WTC11 (cell line): ENCODE measurements around the gene EFCAB14. TPM values are rescaled to one million over a fixed set of nuclear protein-coding genes. Genes with fewer than 3 reads are reported as not detected.

Source experiments
- ATAC-seq: fragments of 200-7000 bp; cut with Tn5 transposase; 2 replicates; pipeline ENCODE4 v1.10.0; 2021; ENCODE audit warnings: mild to moderate bottlenecking, moderate library complexity
- CTCF ChIA-PET: fragments of 300-600 bp; sonication (Branson Sonifier 250); formaldehyde crosslinking; loops from one replicate; lab custom pipeline; 2021; ENCODE audit warnings: antibody characterized with exemption; lab: Charles Lee
- POLR2A ChIA-PET: fragments of 350-600 bp; sonication (Branson Sonifier 250); formaldehyde crosslinking; loops from one replicate; lab custom pipeline; 2021; ENCODE audit warnings: antibody characterized with exemption; lab: Charles Lee
- DNase-seq: peaks from one replicate; pipeline ENCODE4 v3.0.0; 2021; ENCODE audit warnings: low spot score
- H3K27ac Mint-ChIP-seq: 2 replicates; pipeline ENCODE4 v1.8.0; 2021; ENCODE audit warnings: mixed read lengths
- H3K27me3 Mint-ChIP-seq: 2 replicates; pipeline ENCODE4 v1.8.0; 2021; ENCODE audit warnings: low read depth, mild to moderate bottlenecking, moderate library complexity, mixed read lengths
- H3K36me3 Mint-ChIP-seq: 2 replicates; pipeline ENCODE4 v1.8.0; 2021; ENCODE audit warnings: mixed read lengths
- H3K4me1 Mint-ChIP-seq: 2 replicates; pipeline ENCODE4 v1.8.0; 2022; ENCODE audit warnings: mixed read lengths
- H3K4me3 Mint-ChIP-seq: 2 replicates; pipeline ENCODE4 v1.8.0; 2021; ENCODE audit warnings: mild to moderate bottlenecking, moderate library complexity, mixed read lengths
- H3K9me3 Mint-ChIP-seq: 2 replicates; pipeline ENCODE4 v1.8.0; 2021; ENCODE audit warnings: mixed read lengths
- ATF1 ChIP-seq: sonication (generic); formaldehyde crosslinking; IDR thresholded peaks from 2 replicates; pipeline ENCODE4 v1.8.1; 2023; ENCODE audit warnings: mild to moderate bottlenecking, moderate library complexity, missing genetic modification reagents
- CBFB ChIP-seq: sonication (generic); formaldehyde crosslinking; IDR thresholded peaks from 2 replicates; pipeline ENCODE4 v1.8.1; 2022; ENCODE audit warnings: mild to moderate bottlenecking, low read depth, missing genetic modification reagents
- TCF7 ChIP-seq: sonication (generic); formaldehyde crosslinking; IDR thresholded peaks from 2 replicates; pipeline ENCODE4 v1.8.0; 2022; ENCODE audit warnings: mild to moderate bottlenecking, low read depth, missing genetic modification reagents, moderate library complexity
- ZNF232 ChIP-seq: sonication (generic); formaldehyde crosslinking; IDR thresholded peaks from 2 replicates; pipeline ENCODE4 v1.8.0; 2022; ENCODE audit warnings: mild to moderate bottlenecking, missing genetic modification reagents
- ZNF671 ChIP-seq: fragments of 250-450 bp; sonication (Bioruptor Pico); IDR thresholded peaks from 2 replicates; pipeline ENCODE4 v1.8.0; 2021; ENCODE audit warnings: mild to moderate bottlenecking
- total RNA-seq: library from RNA; stranded (reverse); gene quantifications from 3 replicates; pipeline ENCODE4 v1.2.3, GENCODE V29; 2021
- TF ChIP-seq, protein P1 (sequence below): fragments of 200-600 bp; IDR thresholded peaks from 2 replicates; pipeline ENCODE4 v1.8.0; 2022; ENCODE audit warnings: antibody characterized with exemption
- TF ChIP-seq, protein P2 (sequence below): sonication (generic); formaldehyde crosslinking; IDR thresholded peaks from 2 replicates; pipeline ENCODE4 v1.8.0; 2022; ENCODE audit warnings: mild to moderate bottlenecking, missing genetic modification reagents
- TF ChIP-seq, protein P3 (sequence below): sonication (generic); formaldehyde crosslinking; IDR thresholded peaks from 2 replicates; pipeline ENCODE4 v1.8.0; 2022; ENCODE audit warnings: mild to moderate bottlenecking, missing genetic modification reagents
- TF ChIP-seq, protein P4 (sequence below): sonication (generic); formaldehyde crosslinking; IDR thresholded peaks from 2 replicates; pipeline ENCODE4 v1.8.0; 2022; ENCODE audit warnings: missing genetic modification reagents
- TF ChIP-seq, protein P5 (sequence below): sonication (generic); formaldehyde crosslinking; IDR thresholded peaks from 2 replicates; pipeline ENCODE4 v1.8.1; 2023; ENCODE audit warnings: mild to moderate bottlenecking, missing genetic modification reagents
- TF ChIP-seq, protein P6 (sequence below): sonication (generic); formaldehyde crosslinking; IDR thresholded peaks from 2 replicates; pipeline ENCODE4 v1.8.1; 2022; ENCODE audit warnings: mild to moderate bottlenecking, missing genetic modification reagents, moderate library complexity, borderline replicate concordance

Gene EFCAB14
- total RNA-seq, 1 experiment from 2014 or later, result 46.2 TPM

DNA sequence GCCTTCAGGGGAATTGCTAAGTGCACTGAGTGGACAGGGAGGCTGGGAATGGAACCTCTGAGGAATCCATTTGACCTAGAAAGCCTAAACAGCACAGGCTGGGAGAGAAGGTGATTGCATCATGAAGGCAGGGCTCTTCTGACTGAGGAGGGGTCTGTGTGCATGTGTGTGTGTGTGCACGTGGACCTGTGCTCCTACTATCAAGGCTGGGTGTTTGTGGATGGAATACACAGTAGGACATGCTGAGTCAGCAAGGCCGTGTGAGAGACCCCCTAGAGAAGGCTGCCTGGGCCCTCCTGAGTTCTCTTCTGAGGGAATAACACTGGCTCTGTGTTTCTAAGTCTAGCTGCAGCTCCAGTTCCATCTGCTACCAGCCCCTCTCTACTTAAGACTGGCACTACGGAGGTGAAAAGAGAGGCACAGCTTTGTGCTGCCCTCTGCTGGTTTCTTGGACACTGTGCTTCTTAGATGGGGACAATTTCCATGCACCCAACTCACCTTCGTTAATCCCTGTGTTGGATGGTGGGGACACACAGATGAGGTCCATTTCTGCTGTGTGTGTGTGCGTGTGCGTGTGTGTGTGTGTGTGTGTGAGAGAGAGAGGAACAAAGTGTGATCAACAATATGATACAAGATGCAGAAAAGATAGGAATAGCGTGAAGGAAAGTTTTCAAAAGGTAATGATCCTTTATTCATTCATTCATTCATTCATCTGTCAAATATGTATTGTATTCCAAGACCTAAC lies 6.2 kb upstream of the EFCAB14 start (continued):
- TF ChIP-seq, protein P1, sequence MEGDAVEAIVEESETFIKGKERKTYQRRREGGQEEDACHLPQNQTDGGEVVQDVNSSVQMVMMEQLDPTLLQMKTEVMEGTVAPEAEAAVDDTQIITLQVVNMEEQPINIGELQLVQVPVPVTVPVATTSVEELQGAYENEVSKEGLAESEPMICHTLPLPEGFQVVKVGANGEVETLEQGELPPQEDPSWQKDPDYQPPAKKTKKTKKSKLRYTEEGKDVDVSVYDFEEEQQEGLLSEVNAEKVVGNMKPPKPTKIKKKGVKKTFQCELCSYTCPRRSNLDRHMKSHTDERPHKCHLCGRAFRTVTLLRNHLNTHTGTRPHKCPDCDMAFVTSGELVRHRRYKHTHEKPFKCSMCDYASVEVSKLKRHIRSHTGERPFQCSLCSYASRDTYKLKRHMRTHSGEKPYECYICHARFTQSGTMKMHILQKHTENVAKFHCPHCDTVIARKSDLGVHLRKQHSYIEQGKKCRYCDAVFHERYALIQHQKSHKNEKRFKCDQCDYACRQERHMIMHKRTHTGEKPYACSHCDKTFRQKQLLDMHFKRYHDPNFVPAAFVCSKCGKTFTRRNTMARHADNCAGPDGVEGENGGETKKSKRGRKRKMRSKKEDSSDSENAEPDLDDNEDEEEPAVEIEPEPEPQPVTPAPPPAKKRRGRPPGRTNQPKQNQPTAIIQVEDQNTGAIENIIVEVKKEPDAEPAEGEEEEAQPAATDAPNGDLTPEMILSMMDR, result peak; percentile 53
- TF ChIP-seq, protein P2, sequence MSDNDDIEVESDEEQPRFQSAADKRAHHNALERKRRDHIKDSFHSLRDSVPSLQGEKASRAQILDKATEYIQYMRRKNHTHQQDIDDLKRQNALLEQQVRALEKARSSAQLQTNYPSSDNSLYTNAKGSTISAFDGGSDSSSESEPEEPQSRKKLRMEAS (CRISPR knock-in tag), result no peak
- TF ChIP-seq, protein P3, sequence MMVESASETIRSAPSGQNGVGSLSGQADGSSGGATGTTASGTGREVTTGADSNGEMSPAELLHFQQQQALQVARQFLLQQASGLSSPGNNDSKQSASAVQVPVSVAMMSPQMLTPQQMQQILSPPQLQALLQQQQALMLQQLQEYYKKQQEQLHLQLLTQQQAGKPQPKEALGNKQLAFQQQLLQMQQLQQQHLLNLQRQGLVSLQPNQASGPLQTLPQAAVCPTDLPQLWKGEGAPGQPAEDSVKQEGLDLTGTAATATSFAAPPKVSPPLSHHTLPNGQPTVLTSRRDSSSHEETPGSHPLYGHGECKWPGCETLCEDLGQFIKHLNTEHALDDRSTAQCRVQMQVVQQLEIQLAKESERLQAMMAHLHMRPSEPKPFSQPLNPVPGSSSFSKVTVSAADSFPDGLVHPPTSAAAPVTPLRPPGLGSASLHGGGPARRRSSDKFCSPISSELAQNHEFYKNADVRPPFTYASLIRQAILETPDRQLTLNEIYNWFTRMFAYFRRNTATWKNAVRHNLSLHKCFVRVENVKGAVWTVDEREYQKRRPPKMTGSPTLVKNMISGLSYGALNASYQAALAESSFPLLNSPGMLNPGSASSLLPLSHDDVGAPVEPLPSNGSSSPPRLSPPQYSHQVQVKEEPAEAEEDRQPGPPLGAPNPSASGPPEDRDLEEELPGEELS (CRISPR knock-in tag), result no peak

DNA sequence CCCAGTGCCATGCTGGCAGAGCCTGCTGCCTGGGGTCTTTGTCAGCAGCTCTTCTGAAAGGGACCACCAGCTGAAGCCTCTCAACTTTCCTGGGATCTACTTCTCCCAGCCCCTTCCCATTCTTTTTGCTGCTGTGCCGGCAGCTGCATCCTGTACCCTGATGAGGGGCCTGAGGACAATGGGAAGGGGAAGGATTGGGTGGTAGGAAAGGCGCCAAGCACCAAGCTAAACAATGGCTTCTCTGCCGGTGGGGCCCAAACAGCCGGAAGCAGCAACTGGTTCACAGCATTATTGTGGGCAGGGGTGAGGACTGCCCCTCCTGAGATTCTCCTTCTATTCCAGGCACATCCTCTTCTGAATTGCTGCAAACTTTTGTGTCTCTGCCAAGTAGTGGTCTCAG lies 5.0 kb upstream of the EFCAB14 start:
- DNase-seq, result no peak
- TF ChIP-seq ZNF232 (CRISPR knock-in tag) (no peak), TCF7 (CRISPR knock-in tag) (no peak)
- TF ChIP-seq, all 79 proteins: peak for 0
- Mint-ChIP-seq H3K27ac (no peak overlapping the region), H3K4me3 (no peak overlapping the region), H3K4me1 (peaks cover 21% of the 10 kb centered on the region), H3K9me3 (peaks cover 13% of the 10 kb centered on the region), H3K36me3 (no peaks in the 10 kb centered on the region), H3K27me3 (peaks cover 2% of the 10 kb centered on the region; the same call in 1 of the 2 replicates)
- ATAC-seq, result no peak
- CTCF ChIA-PET, result interaction anchor here (0.9 to 2.4 kb wide), 8 partner anchors 34 to 296 kb away, joined by 3 to 21 read pairs (median 7); no protein-coding TSS in a partner anchor
- POLR2A ChIA-PET, result no interaction called here

DNA sequence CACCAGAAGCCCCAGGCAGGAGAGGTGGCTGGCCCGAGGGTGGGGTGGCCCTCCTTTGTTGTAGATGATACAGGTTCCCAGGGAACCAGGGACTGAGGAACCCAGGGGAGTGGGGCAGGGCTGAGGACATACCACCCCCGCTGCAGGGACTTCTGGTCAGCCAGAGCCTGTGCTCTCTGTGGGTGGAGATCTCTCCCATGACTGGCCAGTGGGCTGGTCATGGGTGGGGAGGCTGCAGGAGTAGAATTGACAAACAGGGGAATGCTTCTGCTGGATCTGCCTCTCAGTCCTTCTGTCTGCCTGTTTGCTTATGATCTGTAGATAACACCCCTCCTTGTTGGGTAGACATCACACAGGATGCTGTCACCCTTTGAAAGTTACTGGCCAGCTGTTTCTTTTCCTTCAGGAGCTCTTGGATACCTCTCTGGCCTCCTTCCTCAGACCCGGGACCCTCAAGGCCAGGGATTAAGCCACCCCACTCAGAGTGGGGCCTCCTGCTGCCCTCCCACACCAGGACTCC lies 2.8 kb upstream of the EFCAB14 start:
- TF ChIP-seq ZNF671 (no peak), TCF7 (CRISPR knock-in tag) (no peak), CBFB (CRISPR knock-in tag) (no peak), ATF1 (no peak)
- TF ChIP-seq, protein P4, sequence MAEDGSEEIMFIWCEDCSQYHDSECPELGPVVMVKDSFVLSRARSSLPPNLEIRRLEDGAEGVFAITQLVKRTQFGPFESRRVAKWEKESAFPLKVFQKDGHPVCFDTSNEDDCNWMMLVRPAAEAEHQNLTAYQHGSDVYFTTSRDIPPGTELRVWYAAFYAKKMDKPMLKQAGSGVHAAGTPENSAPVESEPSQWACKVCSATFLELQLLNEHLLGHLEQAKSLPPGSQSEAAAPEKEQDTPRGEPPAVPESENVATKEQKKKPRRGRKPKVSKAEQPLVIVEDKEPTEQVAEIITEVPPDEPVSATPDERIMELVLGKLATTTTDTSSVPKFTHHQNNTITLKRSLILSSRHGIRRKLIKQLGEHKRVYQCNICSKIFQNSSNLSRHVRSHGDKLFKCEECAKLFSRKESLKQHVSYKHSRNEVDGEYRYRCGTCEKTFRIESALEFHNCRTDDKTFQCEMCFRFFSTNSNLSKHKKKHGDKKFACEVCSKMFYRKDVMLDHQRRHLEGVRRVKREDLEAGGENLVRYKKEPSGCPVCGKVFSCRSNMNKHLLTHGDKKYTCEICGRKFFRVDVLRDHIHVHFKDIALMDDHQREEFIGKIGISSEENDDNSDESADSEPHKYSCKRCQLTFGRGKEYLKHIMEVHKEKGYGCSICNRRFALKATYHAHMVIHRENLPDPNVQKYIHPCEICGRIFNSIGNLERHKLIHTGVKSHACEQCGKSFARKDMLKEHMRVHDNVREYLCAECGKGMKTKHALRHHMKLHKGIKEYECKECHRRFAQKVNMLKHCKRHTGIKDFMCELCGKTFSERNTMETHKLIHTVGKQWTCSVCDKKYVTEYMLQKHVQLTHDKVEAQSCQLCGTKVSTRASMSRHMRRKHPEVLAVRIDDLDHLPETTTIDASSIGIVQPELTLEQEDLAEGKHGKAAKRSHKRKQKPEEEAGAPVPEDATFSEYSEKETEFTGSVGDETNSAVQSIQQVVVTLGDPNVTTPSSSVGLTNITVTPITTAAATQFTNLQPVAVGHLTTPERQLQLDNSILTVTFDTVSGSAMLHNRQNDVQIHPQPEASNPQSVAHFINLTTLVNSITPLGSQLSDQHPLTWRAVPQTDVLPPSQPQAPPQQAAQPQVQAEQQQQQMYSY (CRISPR knock-in tag), result no peak
- TF ChIP-seq, protein P5, sequence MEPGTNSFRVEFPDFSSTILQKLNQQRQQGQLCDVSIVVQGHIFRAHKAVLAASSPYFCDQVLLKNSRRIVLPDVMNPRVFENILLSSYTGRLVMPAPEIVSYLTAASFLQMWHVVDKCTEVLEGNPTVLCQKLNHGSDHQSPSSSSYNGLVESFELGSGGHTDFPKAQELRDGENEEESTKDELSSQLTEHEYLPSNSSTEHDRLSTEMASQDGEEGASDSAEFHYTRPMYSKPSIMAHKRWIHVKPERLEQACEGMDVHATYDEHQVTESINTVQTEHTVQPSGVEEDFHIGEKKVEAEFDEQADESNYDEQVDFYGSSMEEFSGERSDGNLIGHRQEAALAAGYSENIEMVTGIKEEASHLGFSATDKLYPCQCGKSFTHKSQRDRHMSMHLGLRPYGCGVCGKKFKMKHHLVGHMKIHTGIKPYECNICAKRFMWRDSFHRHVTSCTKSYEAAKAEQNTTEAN (CRISPR knock-in tag), result no peak
- TF ChIP-seq, protein P6, sequence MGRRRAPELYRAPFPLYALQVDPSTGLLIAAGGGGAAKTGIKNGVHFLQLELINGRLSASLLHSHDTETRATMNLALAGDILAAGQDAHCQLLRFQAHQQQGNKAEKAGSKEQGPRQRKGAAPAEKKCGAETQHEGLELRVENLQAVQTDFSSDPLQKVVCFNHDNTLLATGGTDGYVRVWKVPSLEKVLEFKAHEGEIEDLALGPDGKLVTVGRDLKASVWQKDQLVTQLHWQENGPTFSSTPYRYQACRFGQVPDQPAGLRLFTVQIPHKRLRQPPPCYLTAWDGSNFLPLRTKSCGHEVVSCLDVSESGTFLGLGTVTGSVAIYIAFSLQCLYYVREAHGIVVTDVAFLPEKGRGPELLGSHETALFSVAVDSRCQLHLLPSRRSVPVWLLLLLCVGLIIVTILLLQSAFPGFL (CRISPR knock-in tag), result no peak
- ATAC-seq (no peak), DNase-seq (no peak)
- H3K36me3 Mint-ChIP-seq, result no peaks in the 10 kb centered on the region
- no peak overlapping the region for H3K4me3 Mint-ChIP-seq
- ChIA-PET POLR2A (no interaction called here), CTCF (no interaction called here)
- H3K4me1 Mint-ChIP-seq, result peaks cover 27% of the 10 kb centered on the region
- no peaks in the 10 kb centered on the region for H3K27me3 Mint-ChIP-seq
- peaks cover 5% of the 10 kb centered on the region for H3K9me3 Mint-ChIP-seq
- H3K27ac Mint-ChIP-seq, result no peak overlapping the region
